Measurements from ENCODE around the gene REM2. TPM values are rescaled to one million over a fixed set of nuclear protein-coding genes. Genes with fewer than 3 reads are reported as not detected.
A peak's percentile ranks its signal among the peaks of the same experiment; 100 is the strongest.

Gene REM2

DNA sequence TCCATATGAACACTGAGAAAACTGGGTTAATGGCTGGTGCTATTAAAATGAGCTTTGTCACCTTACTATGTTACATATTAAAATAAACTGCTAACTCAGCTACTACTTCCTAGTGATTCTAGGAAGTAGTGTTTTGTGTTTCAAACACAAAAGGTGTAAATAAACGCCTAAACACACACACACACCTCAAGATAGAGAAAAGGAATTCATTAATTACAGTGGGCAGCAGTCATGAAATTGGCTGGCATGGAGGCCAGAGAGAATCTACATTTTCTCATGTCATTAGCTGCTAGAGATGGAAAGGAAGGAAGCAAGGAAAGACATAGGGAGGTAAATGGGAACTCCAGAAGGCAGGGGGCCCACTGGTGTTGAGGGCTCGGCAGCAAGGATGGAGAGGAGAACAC is 46.9 kb downstream of the REM2 start:
- no peak overlapping the region for H2BK120ac ChIP-seq (ENCODE audit: low read depth, low read length)
- H3K4me3 ChIP-seq (ENCODE audit: insufficient read depth in 1 of 2, low read depth in 1 of 2, low read length in 2 of 2) = peak overlapping the region; percentile 47 to 79
- peak overlapping the region in 1 of 2 experiments; percentile 69 for H3K14ac ChIP-seq (ENCODE audit: low read length in 2 of 2)
- peaks cover 10% of the 10 kb centered on the region for H3K4me1 ChIP-seq (ENCODE audit: control insufficient read depth, insufficient read depth, low read depth, low read length)
- H3K36me3 ChIP-seq (ENCODE audit: control insufficient read depth in 1 of 2, insufficient read depth in 2 of 2, low read depth in 1 of 2, low read length in 2 of 2) = peaks cover 7 to 24% of the 10 kb centered on the region in 2 experiments
- H3K4ac ChIP-seq (ENCODE audit: low read depth in 1 of 2, low read length in 2 of 2) = peak overlapping the region; percentile 31 to 32
- no peak for DNase-seq
- peak overlapping the region; percentile 24 for H2BK5ac ChIP-seq (ENCODE audit: low read depth, low read length, poor library complexity, severe bottlenecking)
- peak overlapping the region; percentile 33 for H2AFZ ChIP-seq (ENCODE audit: low read depth, low read length)
- H3K27ac ChIP-seq (ENCODE audit: low read length, poor library complexity, severe bottlenecking) = peak overlapping the region; percentile 91
- no peaks in the 10 kb centered on the region for H3K27me3 ChIP-seq (ENCODE audit: control insufficient read depth in 1 of 2, insufficient read depth in 1 of 2, low read length in 2 of 2)
- peaks cover 18% of the 10 kb centered on the region for H3K79me1 ChIP-seq (replicated peaks; ENCODE audit: low read length, poor library complexity, severe bottlenecking)
- H3K9ac ChIP-seq (ENCODE audit: low read length) = peak overlapping the region; percentile 85
- peak overlapping the region in 1 of 2 experiments; percentile 25 for H3K23ac ChIP-seq (ENCODE audit: low read length in 2 of 2)
- no peak overlapping the region for H2AK5ac ChIP-seq (ENCODE audit: low read length, severe bottlenecking)
- peak overlapping the region in 1 of 2 experiments; percentile 29 for H2BK12ac ChIP-seq (ENCODE audit: low read length in 2 of 2)
- H3K4me2 ChIP-seq (ENCODE audit: low read length, poor library complexity, severe bottlenecking) = peak overlapping the region; percentile 74
- no peak overlapping the region for H2BK15ac ChIP-seq (ENCODE audit: low read depth, poor library complexity, severe bottlenecking)
- H4K91ac ChIP-seq (ENCODE audit: low read length) = peak overlapping the region; percentile 61
- H3K18ac ChIP-seq (ENCODE audit: low read depth in 1 of 2, low read length in 2 of 2) = peak overlapping the region; percentile 31 to 81
- 3% methylated on average over 1 of the region's 2 CpGs for WGBS
- peak overlapping the region; percentile 85 for H4K8ac ChIP-seq (ENCODE audit: low read length)
- H3K9me3 ChIP-seq (ENCODE audit: control insufficient read depth, low read length) = no peaks in the 10 kb centered on the region

DNA sequence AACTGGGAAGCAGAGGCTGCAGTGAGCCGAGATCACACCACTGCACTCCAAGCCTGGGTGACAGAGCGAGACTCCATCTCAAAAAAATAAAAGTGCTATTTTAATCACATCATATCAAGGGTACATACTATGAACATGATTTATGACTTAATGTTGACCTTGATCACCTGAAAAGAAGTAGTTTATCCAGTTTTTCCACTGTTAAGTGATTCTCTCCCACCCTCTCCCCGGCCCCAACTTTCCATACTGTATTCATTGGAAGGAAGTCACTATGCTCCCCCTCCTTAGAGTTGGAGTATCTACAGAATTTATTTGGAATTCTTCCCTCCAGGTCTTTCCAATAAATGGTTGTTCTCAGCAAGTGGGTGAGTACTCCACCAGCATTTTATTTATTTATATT is 49.1 kb downstream of the REM2 start:
- Histone ChIP-seq H2BK120ac (ENCODE audit: low read depth, low read length) (no peak overlapping the region), H3K14ac (ENCODE audit: low read length in 2 of 2) (no peak overlapping the region), H2AK5ac (ENCODE audit: low read length, severe bottlenecking) (no peak overlapping the region), H3K27ac (ENCODE audit: low read length, poor library complexity, severe bottlenecking) (no peak overlapping the region), H2BK15ac (ENCODE audit: low read depth, poor library complexity, severe bottlenecking) (no peak overlapping the region), H3K36me3 (ENCODE audit: control insufficient read depth in 1 of 2, insufficient read depth in 2 of 2, low read depth in 1 of 2, low read length in 2 of 2) (peaks cover 0 to 3% of the 10 kb centered on the region in 2 experiments), H3K27me3 (ENCODE audit: control insufficient read depth in 1 of 2, insufficient read depth in 1 of 2, low read length in 2 of 2) (no peaks in the 10 kb centered on the region), H3K4ac (ENCODE audit: low read depth in 1 of 2, low read length in 2 of 2) (no peak overlapping the region), H3K9ac (ENCODE audit: low read length) (no peak overlapping the region), H3K4me2 (ENCODE audit: low read length, poor library complexity, severe bottlenecking) (no peak overlapping the region), H3K79me1 (replicated peaks; ENCODE audit: low read length, poor library complexity, severe bottlenecking) (peaks cover 8% of the 10 kb centered on the region), H2AFZ (ENCODE audit: low read depth, low read length) (no peak overlapping the region), H3K4me1 (ENCODE audit: control insufficient read depth, insufficient read depth, low read depth, low read length) (peaks cover 10% of the 10 kb centered on the region), H3K23ac (ENCODE audit: low read length in 2 of 2) (no peak overlapping the region), H3K18ac (ENCODE audit: low read depth in 1 of 2, low read length in 2 of 2) (no peak overlapping the region), H2BK5ac (ENCODE audit: low read depth, low read length, poor library complexity, severe bottlenecking) (no peak overlapping the region), H4K8ac (ENCODE audit: low read length) (no peak overlapping the region), H4K91ac (ENCODE audit: low read length) (no peak overlapping the region), H3K9me3 (ENCODE audit: control insufficient read depth, low read length) (no peaks in the 10 kb centered on the region), H3K4me3 (ENCODE audit: insufficient read depth in 1 of 2, low read depth in 1 of 2, low read length in 2 of 2) (no peak overlapping the region), H2BK12ac (ENCODE audit: low read length in 2 of 2) (no peak overlapping the region)
- no CpG with 5 or more reads among the region's 3 CpGs for WGBS
- no peak for DNase-seq

GRCh38 chr14:22935156-22935555 is 52.1 kb downstream of the REM2 start:
- H3K27ac ChIP-seq (ENCODE audit: low read length, poor library complexity, severe bottlenecking) = no peak overlapping the region
- no peak overlapping the region for H3K4ac ChIP-seq (ENCODE audit: low read depth in 1 of 2, low read length in 2 of 2)
- no CpG with 5 or more reads among the region's 1 CpG for WGBS
- H4K8ac ChIP-seq (ENCODE audit: low read length) = no peak overlapping the region
- H2AFZ ChIP-seq (ENCODE audit: low read depth, low read length) = no peak overlapping the region
- no peak overlapping the region for H2BK120ac ChIP-seq (ENCODE audit: low read depth, low read length)
- no peak overlapping the region for H3K14ac ChIP-seq (ENCODE audit: low read length in 2 of 2)
- DNase-seq = no peak
- H2BK5ac ChIP-seq (ENCODE audit: low read depth, low read length, poor library complexity, severe bottlenecking) = no peak overlapping the region
- H3K9ac ChIP-seq (ENCODE audit: low read length) = no peak overlapping the region
- no peak overlapping the region for H2AK5ac ChIP-seq (ENCODE audit: low read length, severe bottlenecking)
- no peaks in the 10 kb centered on the region for H3K36me3 ChIP-seq (ENCODE audit: control insufficient read depth in 1 of 2, insufficient read depth in 2 of 2, low read depth in 1 of 2, low read length in 2 of 2)
- H3K27me3 ChIP-seq (ENCODE audit: control insufficient read depth in 1 of 2, insufficient read depth in 1 of 2, low read length in 2 of 2) = no peaks in the 10 kb centered on the region
- no peaks in the 10 kb centered on the region for H3K9me3 ChIP-seq (ENCODE audit: control insufficient read depth, low read length)
- no peak overlapping the region for H3K23ac ChIP-seq (ENCODE audit: low read length in 2 of 2)
- no peak overlapping the region for H3K4me3 ChIP-seq (ENCODE audit: insufficient read depth in 1 of 2, low read depth in 1 of 2, low read length in 2 of 2)
- no peaks in the 10 kb centered on the region for H3K79me1 ChIP-seq (replicated peaks; ENCODE audit: low read length, poor library complexity, severe bottlenecking)
- no peak overlapping the region for H3K4me2 ChIP-seq (ENCODE audit: low read length, poor library complexity, severe bottlenecking)
- peaks cover 3% of the 10 kb centered on the region for H3K4me1 ChIP-seq (ENCODE audit: control insufficient read depth, insufficient read depth, low read depth, low read length)
- no peak overlapping the region for H2BK12ac ChIP-seq (ENCODE audit: low read length in 2 of 2)
- no peak overlapping the region for H3K18ac ChIP-seq (ENCODE audit: low read depth in 1 of 2, low read length in 2 of 2)
- no peak overlapping the region for H4K91ac ChIP-seq (ENCODE audit: low read length)
- no peak overlapping the region for H2BK15ac ChIP-seq (ENCODE audit: low read depth, poor library complexity, severe bottlenecking)

Small RNAs within 50 kb of the gene (small RNA-seq; reads per million reads assigned to genes)
- not detected for gene RF00019 (ENCODE audit: low read depth)
